GM12873 (cell line): ENCODE data around the gene TMEM69.

Source experiments
- TF ChIP-seq, protein P1 (sequence below): IDR thresholded peaks from 2 replicates; pipeline ENCODE4 v1.5.1; 2012; ENCODE audit warnings: low read depth, mild to moderate bottlenecking, moderate library complexity, low read length, control low read depth; ENCODE audit not compliant: insufficient read depth; ENCODE audit errors: missing control alignments

Gene TMEM69

DNA sequence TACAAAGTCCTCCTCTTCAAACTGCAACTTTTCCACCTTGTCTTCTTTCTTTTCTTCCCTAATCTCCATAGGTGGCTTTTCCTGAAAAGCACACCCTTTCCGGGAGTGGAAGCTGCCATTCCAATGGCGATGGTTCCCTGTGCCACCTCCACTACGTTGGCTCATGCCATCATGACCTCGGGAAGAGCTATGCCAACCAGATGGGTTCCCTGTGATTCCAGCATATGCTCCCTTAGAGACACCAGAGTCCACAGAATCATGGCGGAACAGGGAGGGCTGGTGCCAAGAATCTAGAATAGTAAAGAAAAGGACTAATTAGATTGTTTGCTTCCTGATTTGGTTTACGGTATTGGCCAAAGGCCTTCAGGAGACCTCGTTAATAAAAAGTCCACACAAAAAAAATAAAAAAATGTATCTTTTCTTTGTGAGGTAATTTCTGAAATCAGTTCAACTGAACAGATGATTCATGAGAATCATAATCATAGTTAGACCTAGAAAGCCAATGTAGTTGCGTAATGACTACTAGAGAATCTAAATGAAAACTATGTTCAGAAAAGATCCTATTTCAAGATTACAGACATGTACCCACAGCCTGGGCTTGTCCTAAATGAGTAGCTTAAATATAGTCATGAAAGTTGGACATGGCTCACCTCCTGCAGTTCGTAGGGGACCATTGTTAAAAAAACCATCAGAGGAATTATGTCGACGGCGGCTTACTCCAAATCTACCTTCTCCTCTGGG is 33.3 kb upstream of the TMEM69 start:
- TF ChIP-seq, protein P1, sequence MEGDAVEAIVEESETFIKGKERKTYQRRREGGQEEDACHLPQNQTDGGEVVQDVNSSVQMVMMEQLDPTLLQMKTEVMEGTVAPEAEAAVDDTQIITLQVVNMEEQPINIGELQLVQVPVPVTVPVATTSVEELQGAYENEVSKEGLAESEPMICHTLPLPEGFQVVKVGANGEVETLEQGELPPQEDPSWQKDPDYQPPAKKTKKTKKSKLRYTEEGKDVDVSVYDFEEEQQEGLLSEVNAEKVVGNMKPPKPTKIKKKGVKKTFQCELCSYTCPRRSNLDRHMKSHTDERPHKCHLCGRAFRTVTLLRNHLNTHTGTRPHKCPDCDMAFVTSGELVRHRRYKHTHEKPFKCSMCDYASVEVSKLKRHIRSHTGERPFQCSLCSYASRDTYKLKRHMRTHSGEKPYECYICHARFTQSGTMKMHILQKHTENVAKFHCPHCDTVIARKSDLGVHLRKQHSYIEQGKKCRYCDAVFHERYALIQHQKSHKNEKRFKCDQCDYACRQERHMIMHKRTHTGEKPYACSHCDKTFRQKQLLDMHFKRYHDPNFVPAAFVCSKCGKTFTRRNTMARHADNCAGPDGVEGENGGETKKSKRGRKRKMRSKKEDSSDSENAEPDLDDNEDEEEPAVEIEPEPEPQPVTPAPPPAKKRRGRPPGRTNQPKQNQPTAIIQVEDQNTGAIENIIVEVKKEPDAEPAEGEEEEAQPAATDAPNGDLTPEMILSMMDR = no peak

DNA sequence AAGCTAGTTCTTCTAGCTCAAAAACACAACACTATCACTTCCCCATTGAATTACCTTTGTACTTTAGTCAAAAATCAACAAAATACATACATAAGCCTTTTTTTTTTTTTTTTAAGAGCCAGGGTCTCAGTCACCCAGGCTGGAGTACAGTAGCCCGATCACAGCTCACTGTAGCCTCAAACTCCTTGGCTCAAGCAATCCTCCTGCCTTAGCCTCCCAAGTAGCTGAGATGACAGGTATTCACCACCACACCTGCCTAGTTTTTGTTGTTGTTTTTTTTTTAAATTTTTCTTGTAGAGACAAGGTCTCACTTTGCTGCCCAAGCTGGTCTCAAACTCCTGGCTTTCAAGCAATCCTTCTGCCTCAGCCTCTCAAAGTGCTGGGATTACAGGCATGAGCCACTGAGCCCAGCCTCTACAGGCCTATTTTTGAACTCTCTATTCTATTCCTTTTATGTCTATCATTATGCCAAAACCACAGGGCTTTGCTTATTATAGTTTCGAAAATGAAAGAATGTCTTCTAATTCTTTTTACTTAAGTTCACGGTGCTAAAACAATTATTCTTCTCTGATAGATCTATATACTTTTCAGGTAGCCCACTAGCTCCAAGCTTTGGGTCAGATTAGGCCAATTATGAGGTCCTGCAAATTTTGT is 31.3 kb upstream of the TMEM69 start:
- TF ChIP-seq, protein P1 = no peak

DNA sequence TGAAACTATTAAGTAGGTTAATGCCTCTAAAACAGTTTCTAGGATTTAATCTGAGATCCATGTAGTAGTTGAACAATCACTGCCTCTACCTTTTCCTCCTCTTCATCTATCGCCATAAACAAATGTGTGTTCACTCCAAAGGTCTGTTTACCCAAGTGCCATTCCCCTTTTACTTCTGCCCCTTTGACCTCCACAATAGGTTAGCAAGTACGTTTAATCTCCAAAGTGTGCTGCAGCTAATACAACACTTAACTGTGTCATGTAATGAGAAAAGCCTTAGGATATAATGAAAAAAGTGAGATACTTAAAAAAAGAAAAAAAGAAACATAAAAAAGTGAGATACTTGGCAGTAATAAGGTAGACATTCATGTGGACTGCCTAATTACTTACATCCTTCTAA is 29.8 kb upstream of the TMEM69 start:
- TF ChIP-seq, protein P1 = no peak

DNA sequence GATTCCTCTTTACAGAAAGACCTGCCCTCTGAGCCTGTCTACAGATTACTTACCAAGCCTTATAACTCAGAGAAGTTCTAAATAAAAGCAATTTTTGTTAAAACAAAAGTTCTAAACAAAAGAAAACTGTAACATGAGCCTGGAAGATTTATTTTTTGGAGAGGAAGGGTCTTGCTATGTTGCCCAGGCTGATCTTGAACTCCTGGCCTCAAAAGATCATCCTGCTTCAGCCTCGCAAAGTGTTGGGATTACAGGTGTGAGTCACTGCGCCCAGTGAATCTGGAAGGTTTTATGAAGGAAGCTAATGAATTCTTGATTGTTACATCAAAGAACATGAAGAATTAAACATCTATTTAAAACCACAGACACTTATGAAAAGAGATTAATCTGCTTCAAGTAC is 28.8 kb upstream of the TMEM69 start:
- TF ChIP-seq, protein P1 = no peak

DNA sequence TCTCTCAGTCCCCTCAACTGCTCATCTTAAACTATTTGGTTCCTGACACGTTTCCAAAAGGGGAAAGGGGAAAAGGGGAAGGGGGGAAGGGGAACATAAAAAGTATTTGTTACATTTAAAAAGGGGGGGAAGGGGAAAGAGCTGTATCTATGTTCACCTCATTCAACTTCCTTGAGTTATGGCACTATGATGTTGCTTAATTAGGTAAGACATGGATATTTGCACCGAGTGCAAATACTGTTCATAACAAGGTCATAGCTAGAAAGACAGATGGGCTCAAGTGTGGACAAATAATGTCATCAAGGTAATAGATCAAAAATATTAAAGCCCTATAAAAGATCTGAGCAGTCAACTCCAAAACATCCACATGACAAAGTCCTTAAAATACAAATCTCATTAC is 27.6 kb upstream of the TMEM69 start:
- TF ChIP-seq, protein P1 = no peak

DNA sequence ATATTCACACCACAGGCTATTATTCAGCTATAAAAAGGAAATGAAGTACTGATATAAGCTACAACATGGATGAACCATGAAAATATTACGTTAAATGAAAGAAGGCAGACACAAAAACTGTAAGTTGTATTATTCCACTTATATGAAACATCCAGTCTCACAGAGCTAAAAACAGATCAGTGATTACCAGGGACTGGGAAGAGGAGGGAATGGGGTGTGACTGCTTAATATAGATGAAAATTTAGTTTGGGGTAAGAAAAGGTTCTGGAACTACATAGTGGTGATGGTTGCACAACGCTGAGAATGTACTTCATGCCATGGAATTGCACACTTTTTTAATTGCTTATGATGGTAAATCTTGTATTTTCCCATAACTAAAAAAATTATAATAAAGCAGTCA is 21.1 kb upstream of the TMEM69 start:
- TF ChIP-seq, protein P1 = no peak

DNA sequence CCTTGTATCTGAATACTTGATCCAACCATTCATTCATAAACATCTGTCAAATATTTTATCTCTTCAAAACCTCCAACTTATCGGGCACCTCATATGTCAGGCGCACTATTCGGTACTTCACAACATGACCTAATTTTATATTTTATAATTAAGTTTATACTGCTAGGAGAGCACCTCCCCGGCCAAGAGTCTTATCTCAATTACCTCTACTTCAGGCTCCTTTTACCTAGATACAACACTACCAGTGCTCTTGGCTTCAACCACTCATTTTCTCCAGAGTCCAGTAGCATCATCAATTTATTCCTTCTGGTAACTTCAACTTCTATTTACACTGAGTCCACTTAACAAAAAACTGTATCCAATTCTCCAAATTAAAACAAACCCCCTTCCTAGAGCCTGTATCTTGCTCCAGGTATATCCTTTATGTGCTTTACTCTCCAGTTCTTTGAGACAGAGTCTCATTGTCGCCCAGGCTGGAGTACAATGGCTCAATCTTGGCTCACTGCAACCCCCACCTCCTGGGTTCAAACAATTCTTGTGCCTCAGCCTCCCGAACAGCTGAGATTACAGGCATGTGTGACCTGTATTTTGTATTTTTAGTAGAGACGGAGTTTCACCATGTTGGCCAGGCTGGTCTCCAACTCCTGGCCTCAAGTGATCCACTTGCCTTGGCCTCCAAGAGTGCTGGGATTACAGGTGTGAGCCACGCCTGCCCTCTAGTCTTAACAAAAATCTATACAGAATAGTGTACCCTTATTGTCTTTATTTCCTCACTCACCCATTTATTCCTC is 20.5 kb upstream of the TMEM69 start:
- TF ChIP-seq, protein P1 = no peak
